ENCODE data around the gene DACT1.

The DACT1 gene

GRCh38 chr14:58660407-58660806 is 22.6 kb downstream of the DACT1 start:
- TF ChIP-seq CTCF (IDR thresholded peaks at IDR 0.05; ENCODE audit: extremely low read depth, missing control alignments) = no peak
- no peak for DNase-seq (ENCODE audit: low spot score)

- DNase-seq (ENCODE audit: low spot score) = no peak
- no peak for TF ChIP-seq CTCF (IDR thresholded peaks at IDR 0.05; ENCODE audit: extremely low read depth, missing control alignments)
Measured at GRCh38 chr14:58662018-58662417, 24.3 kb downstream of the DACT1 start.

GRCh38 chr14:58662759-58663158 is 25.0 kb downstream of the DACT1 start:
- no peak for DNase-seq (ENCODE audit: low spot score)
- TF ChIP-seq CTCF (IDR thresholded peaks at IDR 0.05; ENCODE audit: extremely low read depth, missing control alignments) = no peak

- DNase-seq (ENCODE audit: low spot score) = no peak
- no peak for TF ChIP-seq CTCF (IDR thresholded peaks at IDR 0.05; ENCODE audit: extremely low read depth, missing control alignments)
Measured at GRCh38 chr14:58663494-58664111, 25.8 kb downstream of the DACT1 start.

- DNase-seq (ENCODE audit: low spot score) = no peak
- TF ChIP-seq CTCF (IDR thresholded peaks at IDR 0.05; ENCODE audit: extremely low read depth, missing control alignments) = no peak
Measured at GRCh38 chr14:58665773-58666500, 28.2 kb downstream of the DACT1 start.

GRCh38 chr14:58666737-58667136 is 29.0 kb downstream of the DACT1 start:
- no peak for TF ChIP-seq CTCF (IDR thresholded peaks at IDR 0.05; ENCODE audit: extremely low read depth, missing control alignments)
- no peak for DNase-seq (ENCODE audit: low spot score)

GRCh38 chr14:58667900-58668299 is 30.1 kb downstream of the DACT1 start:
- DNase-seq (ENCODE audit: low spot score) = no peak
- TF ChIP-seq CTCF (IDR thresholded peaks at IDR 0.05; ENCODE audit: extremely low read depth, missing control alignments) = no peak
